Breast epithelium (tissue), 4 donors: ENCODE measurements around the gene C19orf47. TPM values are rescaled to one million over a fixed set of nuclear protein-coding genes. Genes with fewer than 3 reads are reported as not detected.
A peak's percentile ranks its signal among the peaks of the same experiment; 100 is the strongest.

Experiments used
- DNase-seq, 2 donors: peaks; one replicate each; pipeline ENCODE4 v3.0.0-alpha.2; 2019; ENCODE audit warnings: low spot score in 2 of 2
- H3K27ac ChIP-seq, 2 donors: fragments of 200-600 bp; sonication (generic) in 1 of 2; one replicate each; pipeline ENCODE4 v1.5.1; 2016 to 2019; ENCODE audit warnings: mild to moderate bottlenecking in 1 of 2
- H3K27me3 ChIP-seq, 2 donors: fragments of 200-600 bp; sonication (generic) in 1 of 2; one replicate each; pipeline versions ENCODE4 v1.5.1 to v1.6.0; 2017 to 2019; ENCODE audit warnings: control low read depth in 1 of 2, mild to moderate bottlenecking in 1 of 2
- H3K36me3 ChIP-seq: fragments of 200-600 bp; one replicate; pipeline ENCODE4 v1.5.1; 2019
- H3K4me1 ChIP-seq, 2 donors: fragments of 200-600 bp; sonication (generic); one replicate each; pipeline ENCODE4 v1.5.1; 2016 to 2019; ENCODE audit warnings: control low read depth in 1 of 2
- H3K4me3 ChIP-seq, 3 donors: fragments of 200-600 bp; sonication (generic); 1 replicate in 2 of 3; 2 replicates in 1 of 3; pipeline ENCODE4 v1.5.1; 2016 to 2019; ENCODE audit warnings: mild to moderate bottlenecking in 3 of 3, moderate library complexity in 2 of 3
- H3K9me3 ChIP-seq, 2 donors: fragments of 200-600 bp; sonication (generic) in 1 of 2; one replicate each; pipeline ENCODE4 v1.5.1; 2016 to 2019; ENCODE audit warnings: control low read depth in 1 of 2
- POLR2A ChIP-seq: fragments of 450-650 bp; IDR thresholded peaks from one replicate; pipeline ENCODE4 v1.6.1; 2016; ENCODE audit warnings: antibody characterized with exemption, mild to moderate bottlenecking, moderate library complexity
- POLR2AphosphoS5 ChIP-seq, 3 donors: sonication (generic); formaldehyde crosslinking; IDR thresholded peaks; one replicate each; pipeline ENCODE4 v1.6.1; 2017; ENCODE audit warnings: antibody characterized with exemption in 3 of 3
- intact Hi-C: fragments of 100-400 bp; cut with DNase I; formaldehyde crosslinking; loops from one replicate; pipeline ENCODE4 v1.15.1; 2023; ENCODE audit warnings: low total_unique reads
- total RNA-seq, 3 donors: library from RNA; depleted of rRNA; stranded (reverse); fragments of >200 nt; gene quantifications; one replicate each; pipeline ENCODE4 v1.1.0, GENCODE V29; 2016
- TF ChIP-seq, protein P1 (sequence below), 3 donors: fragments of 450-650 bp; IDR thresholded peaks; one replicate each; pipeline ENCODE4 v1.5.1; 2016 to 2017; ENCODE audit warnings: antibody characterized with exemption in 3 of 3, mild to moderate bottlenecking in 3 of 3, moderate library complexity in 3 of 3

C19orf47 gene
- total RNA-seq, 3 donors from 2014 or later, result 6.7 to 13.0 (median 10.2) TPM

DNA sequence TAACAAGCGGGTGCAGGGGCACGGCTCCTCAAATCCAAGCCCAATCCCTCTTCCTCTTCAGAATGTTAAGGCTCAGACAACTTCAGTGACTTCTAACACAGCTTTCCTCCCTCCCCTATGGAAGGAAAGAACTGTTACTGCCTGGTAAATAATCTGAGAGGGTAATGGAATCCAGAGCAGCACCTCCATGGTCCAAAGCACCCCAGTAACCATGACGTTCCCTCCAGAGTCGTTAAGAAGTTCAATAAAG is 64.0 kb downstream of the C19orf47 start:
- H3K36me3 ChIP-seq, result no peaks in the 10 kb centered on the region
- intact Hi-C loops, result no loop called here
- TF ChIP-seq POLR2AphosphoS5 (IDR thresholded peaks at IDR 0.05) (no peak), POLR2A (no peak)
- TF ChIP-seq, protein P1, sequence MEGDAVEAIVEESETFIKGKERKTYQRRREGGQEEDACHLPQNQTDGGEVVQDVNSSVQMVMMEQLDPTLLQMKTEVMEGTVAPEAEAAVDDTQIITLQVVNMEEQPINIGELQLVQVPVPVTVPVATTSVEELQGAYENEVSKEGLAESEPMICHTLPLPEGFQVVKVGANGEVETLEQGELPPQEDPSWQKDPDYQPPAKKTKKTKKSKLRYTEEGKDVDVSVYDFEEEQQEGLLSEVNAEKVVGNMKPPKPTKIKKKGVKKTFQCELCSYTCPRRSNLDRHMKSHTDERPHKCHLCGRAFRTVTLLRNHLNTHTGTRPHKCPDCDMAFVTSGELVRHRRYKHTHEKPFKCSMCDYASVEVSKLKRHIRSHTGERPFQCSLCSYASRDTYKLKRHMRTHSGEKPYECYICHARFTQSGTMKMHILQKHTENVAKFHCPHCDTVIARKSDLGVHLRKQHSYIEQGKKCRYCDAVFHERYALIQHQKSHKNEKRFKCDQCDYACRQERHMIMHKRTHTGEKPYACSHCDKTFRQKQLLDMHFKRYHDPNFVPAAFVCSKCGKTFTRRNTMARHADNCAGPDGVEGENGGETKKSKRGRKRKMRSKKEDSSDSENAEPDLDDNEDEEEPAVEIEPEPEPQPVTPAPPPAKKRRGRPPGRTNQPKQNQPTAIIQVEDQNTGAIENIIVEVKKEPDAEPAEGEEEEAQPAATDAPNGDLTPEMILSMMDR (IDR thresholded peaks at IDR 0.05), result no peak
- no peak for DNase-seq
- H3K27ac ChIP-seq, result peak overlapping the region; percentile 97 to 99
- H3K9me3 ChIP-seq, result no peaks in the 10 kb centered on the region
- peaks cover 14 to 28% of the 10 kb centered on the region in 2 donors for H3K4me1 ChIP-seq
- peak overlapping the region; percentile 87 to 97 (median 96) for H3K4me3 ChIP-seq
- no peaks in the 10 kb centered on the region for H3K27me3 ChIP-seq

DNA sequence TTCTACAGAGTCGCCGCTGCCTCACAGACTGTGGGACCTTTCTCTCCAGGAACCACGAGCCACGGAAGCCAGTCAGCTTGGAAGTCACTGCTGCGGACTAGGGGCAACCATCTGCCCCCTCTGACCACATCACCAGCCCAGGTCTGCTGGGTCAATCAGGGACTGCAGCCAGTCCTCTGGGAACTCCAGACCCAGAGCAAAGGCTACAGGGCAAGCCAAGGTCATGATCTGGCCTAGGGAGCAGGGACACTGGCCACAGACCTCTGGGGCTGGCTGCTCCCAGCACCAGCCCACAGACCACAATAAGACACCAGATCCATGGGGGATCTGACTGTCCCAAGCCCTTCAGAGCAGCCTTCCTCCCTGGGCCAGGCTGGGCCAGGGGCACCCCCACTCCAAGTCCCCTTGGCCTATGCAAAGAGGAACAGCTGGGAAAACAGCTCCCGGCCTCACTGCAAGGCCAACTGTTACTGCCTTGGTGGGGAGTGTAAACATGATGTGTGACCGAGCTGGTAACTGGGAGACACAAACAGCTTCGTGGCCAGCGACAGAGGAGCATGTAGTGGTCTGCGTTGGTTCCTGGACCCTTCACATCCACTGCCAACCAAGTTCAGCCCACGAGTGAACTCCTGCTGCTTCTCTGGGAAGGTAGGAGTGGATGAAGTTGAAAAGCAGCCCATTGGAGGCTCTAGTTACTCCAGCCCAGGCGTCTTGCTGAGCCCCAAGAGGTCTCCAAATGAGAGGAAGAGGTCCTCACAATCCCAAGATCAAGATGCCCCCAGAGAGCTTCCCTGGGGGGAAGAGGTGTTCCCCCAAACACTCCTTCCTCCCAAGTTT is 64.6 kb downstream of the C19orf47 start:
- TF ChIP-seq POLR2A, result no peak
- TF ChIP-seq POLR2AphosphoS5 (IDR thresholded peaks at IDR 0.05), result no peak
- TF ChIP-seq, protein P1 (IDR thresholded peaks at IDR 0.05), result no peak
- no peaks in the 10 kb centered on the region for H3K36me3 ChIP-seq
- intact Hi-C loops, result no loop called here
- no peak for DNase-seq
- peak overlapping the region; percentile 87 to 97 (median 96) for H3K4me3 ChIP-seq
- H3K27ac ChIP-seq, result peak overlapping the region; percentile 97 to 99
- H3K4me1 ChIP-seq, result peaks cover 14 to 28% of the 10 kb centered on the region in 2 donors
- no peaks in the 10 kb centered on the region for H3K9me3 ChIP-seq
- no peaks in the 10 kb centered on the region for H3K27me3 ChIP-seq

DNA sequence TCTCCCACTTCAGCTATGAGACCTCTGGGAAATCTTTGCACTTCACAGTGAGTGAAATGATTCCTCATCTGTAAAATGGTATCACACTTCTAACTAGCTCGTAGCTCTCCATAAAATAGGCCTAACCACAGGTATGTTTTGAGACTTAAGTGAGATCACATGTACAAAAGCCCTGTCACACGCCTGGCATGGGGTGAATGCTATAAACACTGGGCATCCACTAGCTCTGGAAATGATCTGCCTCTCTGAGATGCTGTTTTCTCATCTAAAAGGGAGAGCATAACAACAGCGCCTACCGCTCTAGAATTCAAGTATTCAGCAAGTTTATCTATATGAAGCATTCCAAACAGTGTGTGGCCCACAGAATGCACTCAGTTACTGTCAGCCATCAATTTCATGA is 65.3 kb downstream of the C19orf47 start:
- TF ChIP-seq, protein P1 (IDR thresholded peaks at IDR 0.05), result no peak
- no peak for TF ChIP-seq POLR2A
- no peak for TF ChIP-seq POLR2AphosphoS5 (IDR thresholded peaks at IDR 0.05)
- no peaks in the 10 kb centered on the region for H3K27me3 ChIP-seq
- intact Hi-C loops, result no loop called here
- H3K4me3 ChIP-seq, result no peak overlapping the region
- DNase-seq, result no peak
- peaks cover 14 to 28% of the 10 kb centered on the region in 2 donors for H3K4me1 ChIP-seq
- H3K36me3 ChIP-seq, result no peaks in the 10 kb centered on the region
- no peak overlapping the region for H3K27ac ChIP-seq
- H3K9me3 ChIP-seq, result no peaks in the 10 kb centered on the region

DNA sequence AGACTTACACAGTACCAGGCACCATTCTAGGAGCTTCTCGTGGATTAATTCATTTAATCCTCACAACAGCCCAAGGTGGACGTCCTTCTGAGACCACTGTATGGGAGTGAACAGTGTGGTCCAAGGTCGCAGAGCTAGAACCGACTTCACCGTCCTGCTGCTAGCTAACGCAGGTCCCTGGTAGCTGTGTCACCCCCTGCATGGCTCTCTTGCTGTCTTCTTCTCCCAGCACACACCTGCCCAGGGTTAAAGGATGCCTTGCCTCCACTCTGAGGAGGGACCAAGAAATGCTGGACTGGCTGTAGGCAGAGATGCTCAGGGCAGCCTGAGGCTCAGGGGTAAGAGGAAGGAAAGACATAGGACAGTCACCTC is 66.0 kb downstream of the C19orf47 start:
- H3K4me1 ChIP-seq, result peaks cover 14 to 28% of the 10 kb centered on the region in 2 donors
- DNase-seq, result no peak
- intact Hi-C loops, result no loop called here
- H3K27ac ChIP-seq, result no peak overlapping the region
- no peaks in the 10 kb centered on the region for H3K9me3 ChIP-seq
- no peak for TF ChIP-seq POLR2A
- no peak for TF ChIP-seq POLR2AphosphoS5 (IDR thresholded peaks at IDR 0.05)
- TF ChIP-seq, protein P1 (IDR thresholded peaks at IDR 0.05), result no peak
- H3K4me3 ChIP-seq, result no peak overlapping the region
- H3K27me3 ChIP-seq, result no peaks in the 10 kb centered on the region
- H3K36me3 ChIP-seq, result no peaks in the 10 kb centered on the region

DNA sequence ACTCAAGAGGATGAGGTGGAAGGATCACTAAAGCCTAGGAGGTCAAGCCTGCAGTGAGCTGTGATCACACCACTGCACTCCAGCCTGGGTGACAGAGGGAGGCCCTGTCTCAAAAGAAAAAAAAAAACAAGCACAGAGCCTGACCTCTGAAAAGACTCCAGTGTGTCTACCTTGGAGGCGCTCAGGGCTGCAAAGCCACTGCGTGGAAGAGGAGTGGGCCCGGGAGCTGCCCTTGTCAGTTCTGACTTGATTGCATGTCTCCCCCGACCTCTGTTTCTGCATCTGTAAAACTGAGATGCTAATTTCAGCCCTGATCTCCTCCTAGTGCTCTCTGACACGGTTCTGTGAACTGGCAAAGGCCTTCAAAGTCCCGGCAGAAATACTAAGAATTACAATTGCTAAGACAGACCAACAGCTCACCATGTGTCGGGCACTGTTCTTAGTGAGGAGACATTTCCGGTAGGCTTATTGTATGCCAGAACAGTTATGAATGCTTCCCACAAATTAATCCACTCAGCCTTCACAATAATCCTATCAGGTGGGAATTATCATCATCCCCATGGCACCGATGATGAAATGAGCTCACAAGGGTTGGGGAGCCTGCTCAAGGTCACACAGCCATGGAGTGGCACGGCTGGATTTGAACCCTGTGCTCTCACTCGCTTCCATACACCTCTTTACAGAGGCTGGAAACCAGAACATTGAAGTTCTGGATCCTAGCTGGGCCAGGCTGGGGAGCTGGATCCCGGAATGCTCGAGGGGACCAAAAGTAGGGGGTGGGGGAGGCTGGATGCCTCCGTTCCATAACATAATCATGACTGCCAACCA is 66.6 kb downstream of the C19orf47 start:
- no peak for DNase-seq
- TF ChIP-seq POLR2A (no peak), POLR2AphosphoS5 (IDR thresholded peaks at IDR 0.05) (no peak)
- TF ChIP-seq, protein P1 (IDR thresholded peaks at IDR 0.05), result no peak
- intact Hi-C loops, result no loop called here
- H3K9me3 ChIP-seq, result no peaks in the 10 kb centered on the region
- no peaks in the 10 kb centered on the region for H3K36me3 ChIP-seq
- H3K4me3 ChIP-seq, result no peak overlapping the region
- peaks cover 14 to 28% of the 10 kb centered on the region in 2 donors for H3K4me1 ChIP-seq
- H3K27ac ChIP-seq, result no peak overlapping the region
- no peaks in the 10 kb centered on the region for H3K27me3 ChIP-seq
